HepG2 (cell line): ENCODE data around the gene NAP1L4. TPM values are rescaled to one million over a fixed set of nuclear protein-coding genes. Genes with fewer than 3 reads are reported as not detected.

Source experiments
- BRCA1 ChIP-seq: sonication (generic); formaldehyde crosslinking; IDR thresholded peaks from 2 replicates; pipeline ENCODE4 v1.4.0; 2020; ENCODE audit warnings: missing genetic modification reagents
- DR1 ChIP-seq: sonication (generic); formaldehyde crosslinking; IDR thresholded peaks from 2 replicates; pipeline ENCODE4 v1.8.0; 2021; ENCODE audit warnings: mild to moderate bottlenecking, missing genetic modification reagents, inconsistent platforms
- FOSL2 ChIP-seq: sonication (generic); formaldehyde crosslinking; IDR thresholded peaks from 2 replicates; pipeline ENCODE4 v1.4.0; 2020; ENCODE audit warnings: missing genetic modification reagents
- FOXA3 ChIP-seq: IDR thresholded peaks from 2 replicates; pipeline ENCODE4 v1.6.1; 2016; ENCODE audit warnings: missing genetic modification reagents, missing compliant biosample characterization
- HNF4A ChIP-seq: sonication (generic); formaldehyde crosslinking; IDR thresholded peaks from 2 replicates; pipeline ENCODE4 v1.4.0; 2020; ENCODE audit warnings: missing genetic modification reagents
- HNRNPL ChIP-seq: fragments of 200-400 bp; formaldehyde crosslinking; IDR thresholded peaks from 2 replicates; pipeline ENCODE4 v1.6.1; 2017; ENCODE audit warnings: mild to moderate bottlenecking, low read depth, low read length
- KDM2A ChIP-seq: sonication (generic); formaldehyde crosslinking; IDR thresholded peaks from 2 replicates; pipeline ENCODE4 v1.4.0; 2020; ENCODE audit warnings: low read depth, missing genetic modification reagents, borderline replicate concordance
- NKX3-1 ChIP-seq: sonication (generic); formaldehyde crosslinking; IDR thresholded peaks from 2 replicates; pipeline ENCODE4 v1.5.0; 2020; ENCODE audit warnings: missing genetic modification reagents
- NR2F1 ChIP-seq, 2 experiments: fragments of 450-650 bp in 1 of 2; formaldehyde crosslinking in 1 of 2; IDR thresholded peaks; 2 replicates each; pipeline versions ENCODE4 v1.5.0 to v1.6.1; 2016 to 2020; ENCODE audit warnings: mild to moderate bottlenecking in 1 of 2, missing compliant biosample characterization in 1 of 2, missing genetic modification reagents in 1 of 2, moderate library complexity in 1 of 2
- POLR2A ChIP-seq, 2 experiments: IDR thresholded peaks; 2 replicates each; pipeline ENCODE4 v1.6.1; 2011; ENCODE audit warnings: low read depth in 2 of 2, low read length in 2 of 2, mild to moderate bottlenecking in 1 of 2, moderate library complexity in 1 of 2; ENCODE audit not compliant: insufficient read depth in 1 of 2
- POLR2AphosphoS5 ChIP-seq: IDR thresholded peaks from 2 replicates; pipeline ENCODE4 v1.6.1; 2012; ENCODE audit warnings: low read depth, low read length
- RAD21 ChIP-seq: fragments of 450-650 bp; formaldehyde crosslinking; IDR thresholded peaks from 2 replicates; pipeline ENCODE4 v1.5.0; 2020; ENCODE audit warnings: mild to moderate bottlenecking
- SOX6 ChIP-seq, 2 experiments: fragments of 450-650 bp in 1 of 2; sonication (generic) in 1 of 2; formaldehyde crosslinking in 1 of 2; IDR thresholded peaks; 2 replicates each; pipeline versions ENCODE4 v1.4.0 to v1.6.1; 2017 to 2020; ENCODE audit warnings: antibody characterized with exemption in 1 of 2, mild to moderate bottlenecking in 1 of 2, missing genetic modification reagents in 1 of 2
- TGIF2 ChIP-seq: IDR thresholded peaks from 2 replicates; pipeline ENCODE4 v1.6.1; 2016; ENCODE audit warnings: control low read depth, missing compliant biosample characterization
- TP53 ChIP-seq: sonication (generic); formaldehyde crosslinking; conservative IDR thresholded peaks from 2 replicates; pipeline ENCODE4 v1.4.0; 2020; ENCODE audit warnings: missing genetic modification reagents
- YY1 ChIP-seq: IDR thresholded peaks from 2 replicates; pipeline ENCODE4 v1.6.1; 2011; ENCODE audit warnings: low read length, low read depth, moderate library complexity, mild to moderate bottlenecking; ENCODE audit not compliant: insufficient read depth, insufficient replicate concordance
- ZFP91 ChIP-seq: sonication (generic); formaldehyde crosslinking; IDR thresholded peaks from 2 replicates; pipeline ENCODE4 v1.9.0; 2022; ENCODE audit warnings: missing genetic modification reagents, mild to moderate bottlenecking, borderline replicate concordance
- ZNF337 ChIP-seq: sonication (generic); formaldehyde crosslinking; IDR thresholded peaks from 2 replicates; pipeline ENCODE4 v1.5.1; 2020; ENCODE audit warnings: missing genetic modification reagents, low read depth, mild to moderate bottlenecking, borderline replicate concordance
- ZNF558 ChIP-seq: sonication (generic); formaldehyde crosslinking; IDR thresholded peaks from 2 replicates; pipeline ENCODE4 v1.9.0; 2022; ENCODE audit warnings: mild to moderate bottlenecking, missing genetic modification reagents, borderline replicate concordance
- ZNF777 ChIP-seq: sonication (generic); formaldehyde crosslinking; IDR thresholded peaks from 2 replicates; pipeline ENCODE4 v1.4.0; 2020; ENCODE audit warnings: missing genetic modification reagents
- polyA plus RNA-seq, 8 experiments: library from polyadenylated mRNA; depleted of rRNA in 3 of 8; stranded (reverse) in 7 of 8; unstranded in 1 of 8; fragments of >200 nt; fragmentation: Illumina TruSeq in 4 of 8; extraction: Trizol in 4 of 8; gene quantifications; 2 replicates each; pipeline versions ENCODE4 v1.2.1 to v1.2.3, GENCODE V29; 2011 to 2016; ENCODE audit warnings: low read depth in 4 of 8, missing spikeins in 1 of 8, mixed read lengths in 1 of 8; ENCODE audit not compliant: insufficient read depth in 1 of 8
- total RNA-seq, 5 experiments: library from RNA; depleted of rRNA; stranded (reverse); fragments of >200 nt; fragmentation: Illumina TruSeq; extraction: Trizol; gene quantifications; 2 replicates each; pipeline ENCODE4 v1.2.3, GENCODE V29; 2016; ENCODE audit warnings: low read depth in 1 of 5
- TF ChIP-seq, protein P1 (sequence below): sonication (generic); formaldehyde crosslinking; IDR thresholded peaks from 2 replicates; pipeline ENCODE4 v1.4.0; 2020; ENCODE audit warnings: mild to moderate bottlenecking, missing genetic modification reagents

NAP1L4 gene
- total and polyA plus RNA-seq, 2 of the 13 experiments (the other 11 are each of a cell fraction or from before 2014, with no cell fraction given), result 64.0 to 186 TPM

DNA sequence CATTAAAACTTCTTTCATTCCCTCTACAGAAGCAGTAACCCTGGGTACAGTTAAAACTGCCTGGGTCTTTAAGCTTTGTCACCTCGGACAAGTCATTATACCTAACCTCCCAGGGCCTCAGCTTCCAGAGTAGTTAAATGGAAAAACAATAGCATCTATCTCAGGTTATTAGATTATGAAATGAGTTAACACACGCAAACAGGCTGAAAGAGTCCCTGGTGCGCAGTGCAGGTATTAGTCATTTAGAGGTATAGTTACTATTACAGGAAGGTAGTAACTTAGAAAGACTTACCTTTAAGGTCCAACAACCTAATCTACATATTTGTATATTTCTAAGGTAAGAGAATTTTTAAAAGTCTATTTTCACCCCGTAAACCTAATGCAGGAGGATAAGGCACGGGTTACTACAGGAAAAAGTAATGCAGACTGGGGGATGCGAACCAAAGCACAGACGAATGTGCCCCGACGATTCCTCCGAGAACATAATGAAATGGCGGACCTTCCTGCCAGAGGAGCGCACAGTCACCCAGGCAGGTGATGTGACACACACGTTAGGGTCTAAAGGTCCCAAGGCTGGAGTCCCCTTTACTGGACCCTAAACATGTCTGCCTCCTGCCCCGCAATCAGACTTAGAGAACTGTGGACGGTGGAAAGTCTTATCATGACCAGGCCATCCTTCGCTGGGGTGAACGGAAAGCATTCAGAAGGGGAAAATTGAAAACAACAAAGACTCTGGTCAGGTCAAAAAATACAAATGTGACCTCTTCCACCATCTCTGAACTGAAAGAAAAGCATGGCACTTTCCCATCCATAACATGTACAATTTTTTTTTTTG is 1.3 kb downstream of the NAP1L4 start (continued):
- no peak for TF ChIP-seq DR1 (CRISPR knock-in tag)
- TF ChIP-seq FOXA3, result no peak
- peak; percentile 23; the same call in 1 of the 2 replicates for TF ChIP-seq TGIF2 (CRISPR knock-in tag)
- peak; percentile 88 for TF ChIP-seq HNF4A (CRISPR knock-in tag)
- TF ChIP-seq ZNF337 (CRISPR knock-in tag), result no peak
- 0 out of 2 replicates have a peak, but pooled peaks have one; percentile 36 for TF ChIP-seq ZNF558 (CRISPR knock-in tag)
- 0 out of 4 replicates have a peak, but pooled peaks of 1 of the 2 experiments have one; percentile 18 for TF ChIP-seq NR2F1 (CRISPR knock-in tag; IDR thresholded peaks at IDR 0.05)
- TF ChIP-seq ZFP91 (CRISPR knock-in tag), result 0 out of 2 replicates have a peak, but pooled peaks have one; percentile 18
- no peak for TF ChIP-seq SOX6 (IDR thresholded peaks at IDR 0.05)
- TF ChIP-seq SOX6 (CRISPR knock-in tag; IDR thresholded peaks at IDR 0.05), result peak; percentile 26; the same call in 1 of the 2 replicates
- TF ChIP-seq HNRNPL, result no peak
- TF ChIP-seq POLR2AphosphoS5, result peak; percentile 32
- no peak for TF ChIP-seq RAD21
- TF ChIP-seq POLR2A (IDR thresholded peaks at IDR 0.05; ENCODE audit: insufficient read depth in 1 of 2, low read depth in 2 of 2, low read length in 2 of 2), result peak; percentile 59 to 81
- peak; percentile 12; the same call in 1 of the 2 replicates for TF ChIP-seq BRCA1 (CRISPR knock-in tag)
- peak; percentile 31; the same call in 1 of the 2 replicates for TF ChIP-seq ZNF777 (CRISPR knock-in tag)
- TF ChIP-seq TP53, result no peak
- TF ChIP-seq, protein P1, sequence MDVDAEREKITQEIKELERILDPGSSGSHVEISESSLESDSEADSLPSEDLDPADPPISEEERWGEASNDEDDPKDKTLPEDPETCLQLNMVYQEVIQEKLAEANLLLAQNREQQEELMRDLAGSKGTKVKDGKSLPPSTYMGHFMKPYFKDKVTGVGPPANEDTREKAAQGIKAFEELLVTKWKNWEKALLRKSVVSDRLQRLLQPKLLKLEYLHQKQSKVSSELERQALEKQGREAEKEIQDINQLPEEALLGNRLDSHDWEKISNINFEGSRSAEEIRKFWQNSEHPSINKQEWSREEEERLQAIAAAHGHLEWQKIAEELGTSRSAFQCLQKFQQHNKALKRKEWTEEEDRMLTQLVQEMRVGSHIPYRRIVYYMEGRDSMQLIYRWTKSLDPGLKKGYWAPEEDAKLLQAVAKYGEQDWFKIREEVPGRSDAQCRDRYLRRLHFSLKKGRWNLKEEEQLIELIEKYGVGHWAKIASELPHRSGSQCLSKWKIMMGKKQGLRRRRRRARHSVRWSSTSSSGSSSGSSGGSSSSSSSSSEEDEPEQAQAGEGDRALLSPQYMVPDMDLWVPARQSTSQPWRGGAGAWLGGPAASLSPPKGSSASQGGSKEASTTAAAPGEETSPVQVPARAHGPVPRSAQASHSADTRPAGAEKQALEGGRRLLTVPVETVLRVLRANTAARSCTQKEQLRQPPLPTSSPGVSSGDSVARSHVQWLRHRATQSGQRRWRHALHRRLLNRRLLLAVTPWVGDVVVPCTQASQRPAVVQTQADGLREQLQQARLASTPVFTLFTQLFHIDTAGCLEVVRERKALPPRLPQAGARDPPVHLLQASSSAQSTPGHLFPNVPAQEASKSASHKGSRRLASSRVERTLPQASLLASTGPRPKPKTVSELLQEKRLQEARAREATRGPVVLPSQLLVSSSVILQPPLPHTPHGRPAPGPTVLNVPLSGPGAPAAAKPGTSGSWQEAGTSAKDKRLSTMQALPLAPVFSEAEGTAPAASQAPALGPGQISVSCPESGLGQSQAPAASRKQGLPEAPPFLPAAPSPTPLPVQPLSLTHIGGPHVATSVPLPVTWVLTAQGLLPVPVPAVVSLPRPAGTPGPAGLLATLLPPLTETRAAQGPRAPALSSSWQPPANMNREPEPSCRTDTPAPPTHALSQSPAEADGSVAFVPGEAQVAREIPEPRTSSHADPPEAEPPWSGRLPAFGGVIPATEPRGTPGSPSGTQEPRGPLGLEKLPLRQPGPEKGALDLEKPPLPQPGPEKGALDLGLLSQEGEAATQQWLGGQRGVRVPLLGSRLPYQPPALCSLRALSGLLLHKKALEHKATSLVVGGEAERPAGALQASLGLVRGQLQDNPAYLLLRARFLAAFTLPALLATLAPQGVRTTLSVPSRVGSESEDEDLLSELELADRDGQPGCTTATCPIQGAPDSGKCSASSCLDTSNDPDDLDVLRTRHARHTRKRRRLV, result 0 out of 2 replicates have a peak, but pooled peaks have one; percentile 61
- peak; percentile 87 for TF ChIP-seq YY1
- TF ChIP-seq KDM2A (CRISPR knock-in tag), result 0 out of 2 replicates have a peak, but pooled peaks have one; percentile 25
- TF ChIP-seq NKX3-1 (CRISPR knock-in tag), result no peak
- peak; percentile 54 for TF ChIP-seq FOSL2 (CRISPR knock-in tag)
